Glutamatergic neuron (in vitro differentiated cells): ENCODE data around the gene HTT. TPM values are rescaled to one million over a fixed set of nuclear protein-coding genes. Genes with fewer than 3 reads are reported as not detected.
A peak's percentile ranks its signal among the peaks of the same experiment; 100 is the strongest.

Experiments used
- DNase-seq: peaks from one replicate; pipeline ENCODE4 v3.0.0; 2022
- H3K27ac Mint-ChIP-seq: one replicate; pipeline ENCODE4 v1.8.0; 2020; ENCODE audit warnings: mild to moderate bottlenecking, mixed read lengths, inconsistent platforms; ENCODE audit not compliant: unreplicated experiment
- H3K27me3 Mint-ChIP-seq: one replicate; pipeline ENCODE4 v1.8.0; 2020; ENCODE audit warnings: mild to moderate bottlenecking, moderate library complexity, mixed read lengths, inconsistent platforms; ENCODE audit not compliant: unreplicated experiment
- H3K36me3 Mint-ChIP-seq: one replicate; pipeline ENCODE4 v1.8.0; 2020; ENCODE audit warnings: mild to moderate bottlenecking, mixed read lengths, inconsistent platforms; ENCODE audit not compliant: unreplicated experiment
- H3K4me1 Mint-ChIP-seq: one replicate; pipeline ENCODE4 v1.8.0; 2020; ENCODE audit warnings: mild to moderate bottlenecking, low read depth, mixed read lengths, inconsistent platforms; ENCODE audit not compliant: unreplicated experiment
- H3K4me3 Mint-ChIP-seq: one replicate; pipeline ENCODE4 v1.8.0; 2020; ENCODE audit warnings: mild to moderate bottlenecking, mixed read lengths, inconsistent platforms; ENCODE audit not compliant: unreplicated experiment
- H3K9me3 Mint-ChIP-seq: one replicate; pipeline ENCODE4 v1.8.0; 2020; ENCODE audit warnings: mild to moderate bottlenecking, moderate library complexity, mixed read lengths, inconsistent platforms; ENCODE audit not compliant: unreplicated experiment
- CTCF ChIP-seq: fragments of 200-600 bp; sonication (generic); IDR thresholded peaks from one replicate; pipeline ENCODE4 v1.5.0; 2021; ENCODE audit not compliant: partially characterized antibody, unreplicated experiment
- total RNA-seq: library from RNA; stranded (reverse); fragmentation: NEBNext Ultra II Directional; extraction: Animal tissue kit (Norgen Biotek cat#: 25700); gene quantifications from one replicate; pipeline ENCODE4 v1.2.1, GENCODE V29; 2021; ENCODE audit not compliant: unreplicated experiment

HTT gene
- total RNA-seq, 1 donor from 2014 or later: 107 TPM

GRCh38 chr4:3031357-3032082, 43.0 kb upstream of the HTT start:
- H3K27me3 Mint-ChIP-seq: peaks cover 5% of the 10 kb centered on the region
- DNase-seq: no peak
- no peak overlapping the region for H3K4me3 Mint-ChIP-seq
- peaks cover 1% of the 10 kb centered on the region for H3K9me3 Mint-ChIP-seq
- H3K36me3 Mint-ChIP-seq: no peaks in the 10 kb centered on the region
- peak overlapping the region; percentile 89 for H3K27ac Mint-ChIP-seq
- no peak for TF ChIP-seq CTCF
- H3K4me1 Mint-ChIP-seq: peaks cover 23% of the 10 kb centered on the region

- DNase-seq: no peak
- Mint-ChIP-seq H3K9me3 (peaks cover 1% of the 10 kb centered on the region), H3K27me3 (peaks cover 3% of the 10 kb centered on the region), H3K36me3 (no peaks in the 10 kb centered on the region), H3K4me1 (peaks cover 27% of the 10 kb centered on the region), H3K4me3 (no peak overlapping the region), H3K27ac (peak overlapping the region; percentile 73)
- TF ChIP-seq CTCF: no peak
These were observed 40.2 kb upstream of the HTT start for GRCh38 chr4:3034231-3034630.

- Mint-ChIP-seq H3K27me3 (peaks cover 3% of the 10 kb centered on the region), H3K27ac (no peak overlapping the region), H3K4me3 (no peak overlapping the region), H3K4me1 (peaks cover 27% of the 10 kb centered on the region), H3K9me3 (peaks cover under 1% of the 10 kb centered on the region), H3K36me3 (no peaks in the 10 kb centered on the region)
- no peak for TF ChIP-seq CTCF
- DNase-seq: no peak
These were observed 39.2 kb upstream of the HTT start for GRCh38 chr4:3035249-3035648.

GRCh38 chr4:3035674-3036073, 38.8 kb upstream of the HTT start:
- TF ChIP-seq CTCF: no peak
- H3K9me3 Mint-ChIP-seq: no peaks in the 10 kb centered on the region
- no peak for DNase-seq
- H3K36me3 Mint-ChIP-seq: no peaks in the 10 kb centered on the region
- peaks cover 25% of the 10 kb centered on the region for H3K4me1 Mint-ChIP-seq
- H3K27ac Mint-ChIP-seq: no peak overlapping the region
- H3K27me3 Mint-ChIP-seq: peaks cover 3% of the 10 kb centered on the region
- no peak overlapping the region for H3K4me3 Mint-ChIP-seq

- H3K4me1 Mint-ChIP-seq: peaks cover 21% of the 10 kb centered on the region
- DNase-seq: no peak
- H3K27ac Mint-ChIP-seq: peak overlapping the region; percentile 17
- H3K9me3 Mint-ChIP-seq: no peaks in the 10 kb centered on the region
- H3K4me3 Mint-ChIP-seq: peak overlapping the region; percentile 55
- TF ChIP-seq CTCF: no peak
- H3K27me3 Mint-ChIP-seq: peaks cover 3% of the 10 kb centered on the region
- H3K36me3 Mint-ChIP-seq: no peaks in the 10 kb centered on the region
These were observed 38.1 kb upstream of the HTT start for GRCh38 chr4:3036131-3036952.
